Loucy (cell line): ENCODE data around the gene PHLDB1.

Experiments
- H2AFZ ChIP-seq: fragments of 200-600 bp; sonication (generic); 2 replicates; pipeline ENCODE4 v1.6.0; 2016; ENCODE audit warnings: antibody characterized with exemption, mild to moderate bottlenecking, low read length, moderate library complexity
- H3F3A ChIP-seq: fragments of 200-600 bp; 2 replicates; pipeline ENCODE4 v1.6.0; 2016; ENCODE audit warnings: antibody characterized with exemption, low read depth, mild to moderate bottlenecking
- H3K27me3 ChIP-seq: fragments of 200-600 bp; sonication (generic); 2 replicates; pipeline ENCODE4 v1.6.1; 2014; ENCODE audit warnings: low read length, mild to moderate bottlenecking; ENCODE audit not compliant: insufficient read depth, poor library complexity, severe bottlenecking
- H3K36me3 ChIP-seq: fragments of 200-600 bp; sonication (generic); 2 replicates; pipeline ENCODE4 v1.6.1; 2016; ENCODE audit warnings: low read length; ENCODE audit not compliant: insufficient read depth
- H3K4me1 ChIP-seq: fragments of 200-600 bp; sonication (generic); 2 replicates; pipeline ENCODE4 v1.5.1; 2014; ENCODE audit warnings: low read length, mild to moderate bottlenecking; ENCODE audit not compliant: insufficient read depth, poor library complexity, severe bottlenecking
- H3K4me2 ChIP-seq: fragments of 200-600 bp; sonication (generic); 2 replicates; pipeline ENCODE4 v1.6.0; 2014; ENCODE audit warnings: antibody characterized with exemption, low read length, low read depth, mild to moderate bottlenecking; ENCODE audit not compliant: poor library complexity, severe bottlenecking
- H3K4me3 ChIP-seq: fragments of 200-600 bp; sonication (generic); 2 replicates; pipeline ENCODE4 v1.5.1; 2014; ENCODE audit warnings: low read length, mild to moderate bottlenecking, mixed read lengths; ENCODE audit not compliant: poor library complexity, severe bottlenecking
- H3K79me2 ChIP-seq: fragments of 200-600 bp; sonication (generic); 2 replicates; pipeline ENCODE4 v1.6.1; 2014; ENCODE audit warnings: low read length; ENCODE audit not compliant: insufficient read depth
- H3K9ac ChIP-seq: fragments of 200-600 bp; sonication (generic); 2 replicates; pipeline ENCODE4 v1.6.0; 2014; ENCODE audit warnings: mild to moderate bottlenecking, low read depth, low read length, moderate library complexity; ENCODE audit not compliant: poor library complexity, severe bottlenecking
- H3K9me2 ChIP-seq: fragments of 200-600 bp; sonication (generic); replicated peaks from 2 replicates; pipeline ENCODE4 v1.6.1; 2016; ENCODE audit warnings: low read depth, low read length, mixed read lengths
- H3K9me3 ChIP-seq: fragments of 200-600 bp; sonication (generic); 2 replicates; pipeline ENCODE4 v1.6.1; 2014; ENCODE audit warnings: mild to moderate bottlenecking, antibody characterized with exemption, low read length, low read depth; ENCODE audit not compliant: insufficient read depth
- H4K20me1 ChIP-seq: fragments of 200-600 bp; sonication (generic); 2 replicates; pipeline ENCODE4 v1.6.0; 2014; ENCODE audit warnings: antibody characterized with exemption, low read length, mild to moderate bottlenecking; ENCODE audit not compliant: insufficient read depth, poor library complexity, severe bottlenecking
- EZH2phosphoT487 ChIP-seq: fragments of 200-600 bp; IDR thresholded peaks from 2 replicates; pipeline ENCODE4 v1.6.1; 2018; ENCODE audit warnings: antibody characterized with exemption, mild to moderate bottlenecking, moderate library complexity, borderline replicate concordance
- TF ChIP-seq, protein P1 (sequence below): fragments of 200-600 bp; sonication (generic); conservative IDR thresholded peaks from 2 replicates; pipeline ENCODE4 v1.5.1; 2014; ENCODE audit warnings: mild to moderate bottlenecking, antibody characterized with exemption, low read length

PHLDB1 gene

DNA sequence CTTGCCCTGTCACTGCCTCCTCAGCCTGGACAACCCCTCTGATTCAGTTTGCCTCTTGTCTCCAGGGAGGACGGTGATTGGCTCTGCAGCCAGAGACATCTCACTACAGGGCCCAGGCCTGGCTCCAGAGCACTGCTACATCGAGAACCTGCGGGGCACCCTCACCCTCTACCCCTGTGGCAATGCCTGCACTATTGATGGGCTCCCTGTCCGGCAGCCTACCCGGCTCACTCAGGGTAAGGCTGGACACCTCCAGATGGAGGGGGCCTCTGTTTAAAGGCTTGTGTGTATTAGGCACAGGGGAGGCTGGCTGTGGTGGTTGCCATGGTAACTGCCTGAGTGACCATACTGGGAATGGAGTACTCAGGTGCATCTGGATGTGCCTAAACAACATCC lies 8.6 kb downstream of the PHLDB1 start:
- Histone ChIP-seq H3K9me2 (no peaks in the 10 kb centered on the region), H3K4me2 (no peak overlapping the region), H3F3A (no peaks in the 10 kb centered on the region), H3K4me1 (peaks cover 14% of the 10 kb centered on the region), H3K27me3 (no peaks in the 10 kb centered on the region), H3K9ac (no peak overlapping the region), H3K4me3 (no peak overlapping the region), H3K9me3 (no peaks in the 10 kb centered on the region), H3K79me2 (no peaks in the 10 kb centered on the region), H3K36me3 (no peaks in the 10 kb centered on the region), H4K20me1 (no peaks in the 10 kb centered on the region), H2AFZ (no peak overlapping the region)
- TF ChIP-seq, protein P1, sequence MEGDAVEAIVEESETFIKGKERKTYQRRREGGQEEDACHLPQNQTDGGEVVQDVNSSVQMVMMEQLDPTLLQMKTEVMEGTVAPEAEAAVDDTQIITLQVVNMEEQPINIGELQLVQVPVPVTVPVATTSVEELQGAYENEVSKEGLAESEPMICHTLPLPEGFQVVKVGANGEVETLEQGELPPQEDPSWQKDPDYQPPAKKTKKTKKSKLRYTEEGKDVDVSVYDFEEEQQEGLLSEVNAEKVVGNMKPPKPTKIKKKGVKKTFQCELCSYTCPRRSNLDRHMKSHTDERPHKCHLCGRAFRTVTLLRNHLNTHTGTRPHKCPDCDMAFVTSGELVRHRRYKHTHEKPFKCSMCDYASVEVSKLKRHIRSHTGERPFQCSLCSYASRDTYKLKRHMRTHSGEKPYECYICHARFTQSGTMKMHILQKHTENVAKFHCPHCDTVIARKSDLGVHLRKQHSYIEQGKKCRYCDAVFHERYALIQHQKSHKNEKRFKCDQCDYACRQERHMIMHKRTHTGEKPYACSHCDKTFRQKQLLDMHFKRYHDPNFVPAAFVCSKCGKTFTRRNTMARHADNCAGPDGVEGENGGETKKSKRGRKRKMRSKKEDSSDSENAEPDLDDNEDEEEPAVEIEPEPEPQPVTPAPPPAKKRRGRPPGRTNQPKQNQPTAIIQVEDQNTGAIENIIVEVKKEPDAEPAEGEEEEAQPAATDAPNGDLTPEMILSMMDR = no peak
- no peak for TF ChIP-seq EZH2phosphoT487

DNA sequence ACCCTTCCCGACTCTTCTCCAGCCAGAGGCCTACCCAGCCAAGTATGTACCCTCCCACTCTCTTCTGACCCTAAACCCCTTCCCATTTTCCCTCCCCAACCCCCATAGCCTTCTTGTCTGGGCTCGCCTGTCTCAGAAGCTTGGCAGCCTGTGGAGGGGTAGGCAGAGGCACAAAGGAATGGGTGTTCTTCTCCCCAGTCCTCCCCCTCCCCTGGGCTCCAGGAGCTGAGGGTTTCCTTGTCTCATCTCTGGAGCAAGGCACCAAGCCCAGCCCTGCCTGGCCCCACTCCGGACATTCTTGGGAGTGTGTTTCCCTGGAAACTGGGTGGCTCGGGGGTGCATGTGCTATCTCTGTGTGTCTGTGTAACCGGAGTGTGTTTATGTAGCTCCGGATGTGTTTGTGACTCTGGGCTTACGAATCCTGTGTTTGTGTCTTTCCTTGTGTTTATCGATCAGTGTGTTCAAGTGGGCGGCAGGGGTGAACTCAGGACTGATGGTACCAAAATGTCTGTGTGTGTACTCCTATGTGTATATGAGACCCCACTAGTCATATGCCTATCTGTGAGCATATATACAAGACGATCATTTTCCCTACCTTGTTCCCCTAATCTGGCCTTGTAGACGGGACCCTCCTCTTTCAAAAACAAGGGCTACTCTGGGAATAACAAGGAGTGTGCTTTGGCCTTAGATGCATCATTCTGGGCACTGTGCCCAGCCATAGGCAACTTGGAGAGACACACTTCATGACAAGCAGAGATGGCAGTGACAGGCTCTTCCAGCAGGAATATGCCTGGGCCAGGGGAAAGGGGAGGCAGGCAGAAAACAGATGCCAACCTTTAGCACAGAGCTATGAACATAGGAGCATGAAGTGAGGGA lies 10.9 kb downstream of the PHLDB1 start:
- no peaks in the 10 kb centered on the region for H3F3A ChIP-seq
- TF ChIP-seq, protein P1 = no peak
- no peak for TF ChIP-seq EZH2phosphoT487
- H4K20me1 ChIP-seq = no peaks in the 10 kb centered on the region
- H3K4me2 ChIP-seq = no peak overlapping the region
- no peak overlapping the region for H3K9ac ChIP-seq
- H2AFZ ChIP-seq = no peak overlapping the region
- H3K9me3 ChIP-seq = no peaks in the 10 kb centered on the region
- no peak overlapping the region for H3K4me3 ChIP-seq
- no peaks in the 10 kb centered on the region for H3K27me3 ChIP-seq
- peaks cover 33% of the 10 kb centered on the region for H3K4me1 ChIP-seq
- no peaks in the 10 kb centered on the region for H3K9me2 ChIP-seq
- no peaks in the 10 kb centered on the region for H3K36me3 ChIP-seq
- H3K79me2 ChIP-seq = no peaks in the 10 kb centered on the region

DNA sequence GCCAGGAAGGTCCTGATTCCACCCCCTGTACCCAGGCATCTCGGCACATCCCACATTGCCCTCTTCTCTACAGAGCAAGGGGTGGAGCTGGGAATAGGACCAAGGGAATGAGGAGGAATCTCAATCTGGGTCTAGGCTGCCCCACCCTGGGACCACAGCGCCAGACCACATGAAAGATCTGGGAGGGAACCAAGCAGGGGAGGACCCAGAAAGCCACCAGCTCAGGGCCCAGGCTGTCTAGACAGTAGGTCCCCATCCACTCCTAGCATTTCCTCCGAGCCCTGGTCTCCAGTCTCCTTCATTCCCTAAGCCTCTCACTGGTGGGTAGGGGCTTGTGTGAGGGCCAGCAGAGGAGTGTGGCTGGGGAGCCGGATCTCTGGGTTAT lies 11.6 kb downstream of the PHLDB1 start:
- no peak overlapping the region for H3K4me2 ChIP-seq
- no peaks in the 10 kb centered on the region for H3K79me2 ChIP-seq
- no peak overlapping the region for H3K9ac ChIP-seq
- no peaks in the 10 kb centered on the region for H3K9me2 ChIP-seq
- H2AFZ ChIP-seq = no peak overlapping the region
- no peaks in the 10 kb centered on the region for H3K9me3 ChIP-seq
- H3K4me1 ChIP-seq = peaks cover 34% of the 10 kb centered on the region
- TF ChIP-seq, protein P1 = no peak
- no peak for TF ChIP-seq EZH2phosphoT487
- H3F3A ChIP-seq = no peaks in the 10 kb centered on the region
- H3K4me3 ChIP-seq = no peak overlapping the region
- H3K36me3 ChIP-seq = no peaks in the 10 kb centered on the region
- H3K27me3 ChIP-seq = no peaks in the 10 kb centered on the region
- no peaks in the 10 kb centered on the region for H4K20me1 ChIP-seq
